ENCODE measurements around the gene RPS6KA2. TPM values are rescaled to one million over a fixed set of nuclear protein-coding genes. Genes with fewer than 3 reads are reported as not detected.

The RPS6KA2 gene
- total RNA-seq, 1 experiment from 2014 or later: 12.3 TPM

DNA sequence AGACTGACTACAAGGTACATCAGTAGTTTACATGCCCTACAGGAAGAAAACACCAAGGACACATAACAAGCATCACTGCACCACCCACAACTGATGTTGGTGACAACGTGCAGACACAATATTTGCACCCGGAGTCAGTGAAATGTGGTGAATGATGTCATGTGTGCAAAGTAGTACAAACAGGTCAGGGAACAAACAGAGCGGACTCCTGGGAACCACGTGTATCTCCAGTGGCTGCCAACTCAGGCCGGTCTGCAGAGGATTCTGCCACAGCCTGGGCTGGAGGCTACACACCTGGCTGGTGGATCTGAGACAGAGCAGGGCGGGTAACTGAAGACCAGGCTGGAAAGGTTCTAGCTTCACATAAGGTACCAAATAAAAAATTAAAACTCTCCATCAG lies 28.2 kb upstream of the RPS6KA2 start:
- Histone ChIP-seq H2BK120ac (ENCODE audit: low read depth, low read length, poor library complexity, severe bottlenecking) (no peak overlapping the region), H3K4me1 (ENCODE audit: insufficient read depth, low read length) (peaks cover 4% of the 10 kb centered on the region; the same call in 1 of the 2 replicates), H4K20me1 (ENCODE audit: control insufficient read depth, insufficient read depth, insufficient read length) (no peaks in the 10 kb centered on the region), H3K79me1 (ENCODE audit: insufficient read depth, low read depth, low read length, poor library complexity, severe bottlenecking) (no peaks in the 10 kb centered on the region), H3K4me2 (ENCODE audit: insufficient read depth, insufficient read length, low read length) (no peak overlapping the region), H4K8ac (replicated peaks; ENCODE audit: insufficient read length, low read depth, low read length) (no peak overlapping the region), H3K27ac (ENCODE audit: insufficient read length, low read depth, low read length) (no peak overlapping the region), H3K23ac (ENCODE audit: insufficient read length, low read depth, low read length) (no peak overlapping the region), H2BK20ac (ENCODE audit: low read depth, low read length, poor library complexity, severe bottlenecking) (no peak overlapping the region), H3K9me3 (ENCODE audit: control insufficient read depth, low read depth, low read length) (no peaks in the 10 kb centered on the region), H3K18ac (ENCODE audit: insufficient read length, low read depth, low read length) (no peak overlapping the region), H3K56ac (ENCODE audit: insufficient read length, low read depth, low read length) (no peak overlapping the region), H2BK5ac (ENCODE audit: insufficient read length, low read length) (no peak overlapping the region), H3K4ac (ENCODE audit: low read depth, low read length) (no peak overlapping the region), H3K23me2 (ENCODE audit: insufficient read length, low read depth, low read length, poor library complexity, severe bottlenecking) (no peaks in the 10 kb centered on the region), H3K14ac (ENCODE audit: insufficient read depth, low read length) (no peak overlapping the region), H2AFZ (ENCODE audit: low read length) (no peak overlapping the region), H4K5ac (ENCODE audit: insufficient read length, low read depth, low read length) (no peak overlapping the region), H3K79me2 (ENCODE audit: insufficient read depth, low read length) (no peaks in the 10 kb centered on the region), H4K91ac (ENCODE audit: insufficient read length, low read depth, low read length) (no peak overlapping the region), H3K27me3 (ENCODE audit: insufficient read depth, low read length) (peaks cover 3% of the 10 kb centered on the region; the same call in 1 of the 2 replicates), H2AK5ac (ENCODE audit: insufficient read length, low read length) (no peak overlapping the region), H3T11ph (ENCODE audit: low read length) (no peak overlapping the region), H2BK15ac (ENCODE audit: low read depth, low read length) (no peak overlapping the region), H3K9ac (ENCODE audit: extremely low read depth, insufficient read length, low read length) (no peak overlapping the region), H2BK12ac (ENCODE audit: insufficient read length, low read depth, low read length) (no peak overlapping the region)
- no peak for DNase-seq
- Mint-ChIP-seq H3K9me3 (no peaks in the 10 kb centered on the region), H3K4me3 (no peak overlapping the region), H3K27ac (no peak overlapping the region), H3K27me3 (ENCODE audit: low read depth) (peaks cover 8% of the 10 kb centered on the region), H3K4me1 (peaks cover 7 to 20% of the 10 kb centered on the region in 2 experiments), H3K36me3 (ENCODE audit: insufficient read depth in 1 of 3, low read depth in 3 of 3) (no peaks in the 10 kb centered on the region)
- TF ChIP-seq, protein P1, sequence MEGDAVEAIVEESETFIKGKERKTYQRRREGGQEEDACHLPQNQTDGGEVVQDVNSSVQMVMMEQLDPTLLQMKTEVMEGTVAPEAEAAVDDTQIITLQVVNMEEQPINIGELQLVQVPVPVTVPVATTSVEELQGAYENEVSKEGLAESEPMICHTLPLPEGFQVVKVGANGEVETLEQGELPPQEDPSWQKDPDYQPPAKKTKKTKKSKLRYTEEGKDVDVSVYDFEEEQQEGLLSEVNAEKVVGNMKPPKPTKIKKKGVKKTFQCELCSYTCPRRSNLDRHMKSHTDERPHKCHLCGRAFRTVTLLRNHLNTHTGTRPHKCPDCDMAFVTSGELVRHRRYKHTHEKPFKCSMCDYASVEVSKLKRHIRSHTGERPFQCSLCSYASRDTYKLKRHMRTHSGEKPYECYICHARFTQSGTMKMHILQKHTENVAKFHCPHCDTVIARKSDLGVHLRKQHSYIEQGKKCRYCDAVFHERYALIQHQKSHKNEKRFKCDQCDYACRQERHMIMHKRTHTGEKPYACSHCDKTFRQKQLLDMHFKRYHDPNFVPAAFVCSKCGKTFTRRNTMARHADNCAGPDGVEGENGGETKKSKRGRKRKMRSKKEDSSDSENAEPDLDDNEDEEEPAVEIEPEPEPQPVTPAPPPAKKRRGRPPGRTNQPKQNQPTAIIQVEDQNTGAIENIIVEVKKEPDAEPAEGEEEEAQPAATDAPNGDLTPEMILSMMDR (conservative IDR thresholded peaks at IDR 0.05): no peak
- WGBS (ENCODE audit: extremely low coverage, insufficient read length, low lambda C conversion rate): no CpG with 5 or more reads among the region's 6 CpGs
